Measurements from ENCODE around the gene STAT5B.

DNA sequence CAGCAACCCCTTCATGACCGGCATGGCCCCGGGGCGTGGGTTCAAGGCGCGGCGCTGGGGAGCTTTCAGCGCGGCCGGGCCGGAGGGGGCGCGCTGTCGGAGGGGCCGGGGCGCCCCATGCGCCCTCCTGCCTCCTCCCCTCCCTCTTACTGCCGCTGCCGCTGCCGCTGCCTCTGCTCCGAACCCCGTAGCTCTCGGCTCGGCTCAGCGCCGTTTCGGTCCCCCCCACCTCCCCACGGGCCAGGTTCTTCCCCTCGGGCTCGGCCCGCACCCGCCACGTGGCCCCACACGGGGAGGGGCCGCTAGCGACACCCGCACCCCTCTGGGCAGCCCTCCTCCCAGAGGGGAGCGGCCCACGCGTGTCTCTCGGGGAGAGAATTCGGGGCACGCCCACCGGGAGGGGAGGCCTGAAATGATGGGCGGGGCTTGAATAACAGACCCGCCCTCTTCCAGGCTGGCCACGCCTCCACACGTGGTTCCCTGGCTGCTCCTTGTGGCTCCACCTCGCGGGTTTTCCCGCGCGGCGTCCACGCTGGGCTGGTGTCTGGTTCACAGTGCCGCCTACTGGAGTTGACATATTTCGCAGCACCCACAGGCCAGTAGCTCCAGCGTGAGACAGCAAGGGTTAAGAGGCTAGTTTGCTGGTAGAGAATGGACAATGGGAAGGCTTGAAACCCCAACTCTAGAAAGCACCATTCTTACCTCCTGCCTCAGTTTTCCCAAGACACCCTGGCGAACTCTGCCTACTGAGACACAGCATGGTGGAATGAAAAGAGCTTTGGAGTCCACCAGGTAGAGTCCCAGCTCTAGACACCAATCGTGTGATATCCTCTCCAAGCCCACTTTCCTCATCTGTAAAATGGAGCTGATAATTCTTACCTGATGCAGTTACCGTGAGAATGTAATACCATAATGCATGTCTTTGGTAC, 95.0 kb downstream of the STAT5B start, which contains the start of gene KCNH4:
- TF ChIP-seq, protein P1, sequence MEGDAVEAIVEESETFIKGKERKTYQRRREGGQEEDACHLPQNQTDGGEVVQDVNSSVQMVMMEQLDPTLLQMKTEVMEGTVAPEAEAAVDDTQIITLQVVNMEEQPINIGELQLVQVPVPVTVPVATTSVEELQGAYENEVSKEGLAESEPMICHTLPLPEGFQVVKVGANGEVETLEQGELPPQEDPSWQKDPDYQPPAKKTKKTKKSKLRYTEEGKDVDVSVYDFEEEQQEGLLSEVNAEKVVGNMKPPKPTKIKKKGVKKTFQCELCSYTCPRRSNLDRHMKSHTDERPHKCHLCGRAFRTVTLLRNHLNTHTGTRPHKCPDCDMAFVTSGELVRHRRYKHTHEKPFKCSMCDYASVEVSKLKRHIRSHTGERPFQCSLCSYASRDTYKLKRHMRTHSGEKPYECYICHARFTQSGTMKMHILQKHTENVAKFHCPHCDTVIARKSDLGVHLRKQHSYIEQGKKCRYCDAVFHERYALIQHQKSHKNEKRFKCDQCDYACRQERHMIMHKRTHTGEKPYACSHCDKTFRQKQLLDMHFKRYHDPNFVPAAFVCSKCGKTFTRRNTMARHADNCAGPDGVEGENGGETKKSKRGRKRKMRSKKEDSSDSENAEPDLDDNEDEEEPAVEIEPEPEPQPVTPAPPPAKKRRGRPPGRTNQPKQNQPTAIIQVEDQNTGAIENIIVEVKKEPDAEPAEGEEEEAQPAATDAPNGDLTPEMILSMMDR (IDR thresholded peaks at IDR 0.05; ENCODE audit: insufficient read depth, low read length, poor library complexity, severe bottlenecking) = peak; percentile 60
- no peak for TF ChIP-seq EZH2phosphoT487 (conservative IDR thresholded peaks at IDR 0.05; ENCODE audit: low read length)
